Measurements from ENCODE around the gene ARHGAP42.

GRCh38 chr11:100734743-100735527 lies 47.8 kb downstream of the ARHGAP42 start:
- TF ChIP-seq CTCF (IDR thresholded peaks at IDR 0.05), result no peak
- TF ChIP-seq POLR2A (IDR thresholded peaks at IDR 0.05), result no peak

Data from testis (tissue), 2 donors.